Activated CD4-positive, alpha-beta T cell treated with anti-CD3 and anti-CD28 coated beads, Interleukin-2, amount 50 U/mL, for 24 hours (primary cell): Measurements from ENCODE around the gene PRKCB.
A peak's percentile ranks its signal among the peaks of the same experiment; 100 is the strongest.

Experiments
- DNase-seq, 2 donors: peaks; one replicate each; pipeline ENCODE4 v3.0.0-alpha.2; 2020; ENCODE audit warnings: low read depth in 1 of 2, low spot score in 1 of 2

PRKCB gene

GRCh38 chr16:23934610-23935236 is 98.9 kb downstream of the PRKCB start:
- no peak for DNase-seq

- no peak for DNase-seq
These were observed 104.3 kb downstream of the PRKCB start for GRCh38 chr16:23940111-23940510.

- DNase-seq: no peak
These were observed 105.2 kb downstream of the PRKCB start for GRCh38 chr16:23941025-23941424.

GRCh38 chr16:23941963-23942564 is 106.3 kb downstream of the PRKCB start:
- DNase-seq: no peak

- DNase-seq: no peak
These were observed 107.8 kb downstream of the PRKCB start for GRCh38 chr16:23943604-23944003.

GRCh38 chr16:23944381-23944780 is 108.6 kb downstream of the PRKCB start:
- no peak for DNase-seq

GRCh38 chr16:23945243-23945642 is 109.5 kb downstream of the PRKCB start:
- DNase-seq: no peak

GRCh38 chr16:23947838-23948237 is 112.1 kb downstream of the PRKCB start:
- DNase-seq: no peak

- peak in 1 of 2 donors; percentile 30 for DNase-seq
These were observed 113.2 kb downstream of the PRKCB start for GRCh38 chr16:23948949-23949411.

- DNase-seq: no peak
These were observed 114.0 kb downstream of the PRKCB start for GRCh38 chr16:23949630-23950290.

GRCh38 chr16:23950291-23950894 is 114.6 kb downstream of the PRKCB start:
- no peak for DNase-seq

- DNase-seq: peak in 1 of 2 donors; percentile 39
These were observed 115.1 kb downstream of the PRKCB start for GRCh38 chr16:23950898-23951297.

GRCh38 chr16:23952128-23952970 is 116.6 kb downstream of the PRKCB start:
- DNase-seq: peak in 1 of 2 donors; percentile 42

GRCh38 chr16:23952971-23953300 is 117.2 kb downstream of the PRKCB start:
- DNase-seq: no peak

GRCh38 chr16:23953476-23953875 is 117.7 kb downstream of the PRKCB start:
- no peak for DNase-seq

GRCh38 chr16:23955088-23955487 is 119.3 kb downstream of the PRKCB start:
- DNase-seq: no peak

- no peak for DNase-seq
These were observed 121.5 kb downstream of the PRKCB start for GRCh38 chr16:23957287-23957686.

GRCh38 chr16:23959072-23959751 is 123.4 kb downstream of the PRKCB start:
- peak in 1 of 2 donors; percentile 15 for DNase-seq

- DNase-seq: no peak
These were observed 123.9 kb downstream of the PRKCB start for GRCh38 chr16:23959752-23960072.

GRCh38 chr16:23960081-23960885 is 124.5 kb downstream of the PRKCB start:
- no peak for DNase-seq
